MM.1S (cell line): ENCODE data around the gene TARDBP.

ENCODE experiments used
- EZH2 ChIP-seq: fragments of 300-600 bp; sonication (generic); optimal IDR thresholded peaks from 2 replicates; pipeline ENCODE3; 2017; ENCODE audit warnings: low read depth, mild to moderate bottlenecking, antibody characterized with exemption, low read length, mixed read lengths
- EZH2phosphoT487 ChIP-seq: fragments of 300-600 bp; sonication (generic); IDR thresholded peaks from 2 replicates; pipeline ENCODE4 v1.6.1; 2018; ENCODE audit warnings: antibody characterized with exemption, low read length
- TF ChIP-seq, protein P1 (sequence below): fragments of 300-600 bp; sonication (generic); IDR thresholded peaks from 2 replicates; pipeline ENCODE4 v1.5.1; 2016; ENCODE audit warnings: antibody characterized with exemption, low read length, mixed read lengths

DNA sequence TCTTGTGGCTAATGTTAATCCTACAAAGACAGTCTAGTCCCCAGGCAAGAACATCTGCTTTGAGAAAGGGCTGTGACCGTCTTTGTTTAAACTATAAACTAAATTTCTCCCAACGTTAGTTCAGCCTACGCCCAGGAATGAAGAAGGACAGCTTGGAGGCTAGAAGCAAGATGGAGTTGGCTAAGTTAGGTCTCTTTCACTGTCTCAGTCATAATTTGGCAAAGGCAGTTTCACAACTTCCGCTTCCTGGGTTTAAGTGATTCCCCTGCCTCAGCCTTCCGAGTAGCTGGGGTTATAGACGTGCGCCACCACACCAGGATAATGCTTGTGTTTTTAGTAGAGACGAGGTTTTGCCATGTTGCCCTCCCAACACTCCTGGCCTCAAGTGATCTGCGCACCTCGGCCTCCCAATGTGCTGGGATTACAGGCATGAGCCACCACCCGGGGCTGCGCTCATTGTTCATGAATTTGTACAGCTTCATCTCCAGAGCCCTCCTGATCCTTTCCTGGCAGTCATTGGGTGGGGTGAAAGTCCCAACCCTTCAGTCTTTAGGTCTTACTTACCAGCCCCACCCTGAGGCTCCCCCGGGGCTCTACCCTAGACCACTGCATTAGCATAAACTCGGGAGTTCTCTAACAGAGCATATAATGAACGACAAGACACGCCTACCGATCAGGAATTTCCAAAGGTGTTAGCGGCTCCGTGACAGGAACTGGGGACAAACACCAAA lies 39.5 kb downstream of the TARDBP start:
- TF ChIP-seq, protein P1, sequence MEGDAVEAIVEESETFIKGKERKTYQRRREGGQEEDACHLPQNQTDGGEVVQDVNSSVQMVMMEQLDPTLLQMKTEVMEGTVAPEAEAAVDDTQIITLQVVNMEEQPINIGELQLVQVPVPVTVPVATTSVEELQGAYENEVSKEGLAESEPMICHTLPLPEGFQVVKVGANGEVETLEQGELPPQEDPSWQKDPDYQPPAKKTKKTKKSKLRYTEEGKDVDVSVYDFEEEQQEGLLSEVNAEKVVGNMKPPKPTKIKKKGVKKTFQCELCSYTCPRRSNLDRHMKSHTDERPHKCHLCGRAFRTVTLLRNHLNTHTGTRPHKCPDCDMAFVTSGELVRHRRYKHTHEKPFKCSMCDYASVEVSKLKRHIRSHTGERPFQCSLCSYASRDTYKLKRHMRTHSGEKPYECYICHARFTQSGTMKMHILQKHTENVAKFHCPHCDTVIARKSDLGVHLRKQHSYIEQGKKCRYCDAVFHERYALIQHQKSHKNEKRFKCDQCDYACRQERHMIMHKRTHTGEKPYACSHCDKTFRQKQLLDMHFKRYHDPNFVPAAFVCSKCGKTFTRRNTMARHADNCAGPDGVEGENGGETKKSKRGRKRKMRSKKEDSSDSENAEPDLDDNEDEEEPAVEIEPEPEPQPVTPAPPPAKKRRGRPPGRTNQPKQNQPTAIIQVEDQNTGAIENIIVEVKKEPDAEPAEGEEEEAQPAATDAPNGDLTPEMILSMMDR = no peak
- no peak for TF ChIP-seq EZH2phosphoT487
- no peak for TF ChIP-seq EZH2
